Peyer's patch (tissue), 4 donors: ENCODE results near the gene GMEB2.
"Not testable (repeated sequence)": the region's sequence is repeated elsewhere in the genome, so short reads cannot be mapped to it uniquely, and the experiment has no call there.

Experiments
- CTCF ChIP-seq, 6 experiments: fragments of 450-650 bp in 4 of 6; fragments of 200-600 bp in 2 of 6; sonication (generic) in 1 of 6; IDR thresholded peaks; one replicate each; pipeline ENCODE4 v1.5.1; 2017 to 2019; ENCODE audit warnings: antibody characterized with exemption in 6 of 6, mild to moderate bottlenecking in 3 of 6, moderate library complexity in 1 of 6
- POLR2A ChIP-seq, 2 donors: fragments of 450-650 bp; IDR thresholded peaks; one replicate each; pipeline ENCODE4 v1.5.1; 2017; ENCODE audit warnings: antibody characterized with exemption in 2 of 2, mild to moderate bottlenecking in 2 of 2, moderate library complexity in 2 of 2

- not testable (repeated sequence) for TF ChIP-seq POLR2A, CTCF (IDR thresholded peaks at IDR 0.05)
These were observed 67.2 kb downstream of the GMEB2 start for GRCh38 chr20:63559485-63560332.
